ENCODE data around the gene CTDSP2.
"Not testable (repeated sequence)": the region's sequence is repeated elsewhere in the genome, so short reads cannot be mapped to it uniquely, and the experiment has no call there.

The CTDSP2 gene

DNA sequence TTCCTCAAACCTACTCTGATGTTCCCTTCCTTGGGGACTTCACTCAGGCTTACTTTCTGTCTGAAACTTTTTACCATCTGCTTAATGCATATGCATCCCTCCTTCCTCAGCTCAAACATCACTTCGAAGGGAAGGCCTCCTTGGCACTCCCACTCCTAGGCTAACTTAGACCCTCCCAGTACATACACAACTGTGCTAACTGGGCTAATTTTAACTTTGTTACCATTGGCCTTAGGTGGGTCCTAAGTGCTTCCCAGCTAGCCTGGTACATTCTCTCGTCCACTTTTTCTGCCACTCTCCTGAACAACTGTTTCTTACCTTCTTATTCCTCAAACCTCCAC lies 70.3 kb downstream of the CTDSP2 start:
- Histone ChIP-seq H3K27me3 (ENCODE audit: insufficient read depth, insufficient read length) (no peaks in the 10 kb centered on the region), H3K4me3 (ENCODE audit: insufficient read length, low read depth) (no peak overlapping the region)
- no peak for TF ChIP-seq SUZ12 (IDR thresholded peaks at IDR 0.05; ENCODE audit: extremely low read depth, insufficient read depth, insufficient read length)
- no peak for TF ChIP-seq YY1 (IDR thresholded peaks at IDR 0.05; ENCODE audit: insufficient read depth, insufficient read length)
- TF ChIP-seq ZNF274 (IDR thresholded peaks at IDR 0.05; ENCODE audit: low read depth, low read length): no peak

DNA sequence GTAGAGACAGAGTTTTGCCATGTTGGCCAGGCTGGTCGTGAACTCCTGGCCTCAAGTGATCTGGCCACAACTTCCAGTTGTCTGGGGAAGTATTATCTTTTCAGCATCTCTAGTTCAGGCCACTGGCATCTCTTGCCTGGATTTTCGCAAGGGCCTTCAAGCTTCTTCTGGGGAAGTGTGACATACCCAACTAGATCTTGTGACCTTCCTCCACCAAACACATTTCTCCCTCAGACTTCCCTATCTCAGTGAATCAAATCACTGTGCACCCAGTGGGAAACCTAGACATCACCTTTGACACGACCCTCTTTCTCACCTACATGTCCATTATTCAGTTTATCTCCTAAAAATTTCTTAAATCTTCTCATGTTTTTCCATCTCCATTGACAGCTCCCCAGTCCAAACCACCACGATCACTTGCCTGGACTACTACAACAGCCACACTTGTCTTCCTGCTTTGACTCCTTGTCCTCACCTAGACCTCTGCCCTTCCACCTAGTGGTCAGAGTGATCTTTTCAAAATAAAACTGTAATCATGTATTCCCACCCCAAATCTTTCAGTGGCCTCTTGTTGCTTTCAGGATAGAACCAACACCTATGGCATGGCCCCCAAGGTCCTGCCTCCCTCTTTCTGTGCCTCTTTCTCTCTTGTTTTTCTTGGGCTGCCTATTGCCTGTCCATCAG lies 70.8 kb downstream of the CTDSP2 start:
- H3K27me3 ChIP-seq (ENCODE audit: insufficient read depth, insufficient read length): no peaks in the 10 kb centered on the region
- peaks cover 16% of the 10 kb centered on the region for H3K36me3 ChIP-seq (ENCODE audit: insufficient read depth, insufficient read length, low read length)
- no peak for DNase-seq (ENCODE audit: low read depth, low spot score)
- no peak for TF ChIP-seq SUZ12 (IDR thresholded peaks at IDR 0.05; ENCODE audit: extremely low read depth, insufficient read depth, insufficient read length)
- TF ChIP-seq ZNF274 (IDR thresholded peaks at IDR 0.05; ENCODE audit: low read depth, low read length): no peak
- H3K9me3 ChIP-seq (ENCODE audit: insufficient read depth, low read length): no peaks in the 10 kb centered on the region
- no peaks in the 10 kb centered on the region for H3K4me1 ChIP-seq (ENCODE audit: insufficient read depth, insufficient read length)
- H3K4me3 ChIP-seq (ENCODE audit: insufficient read length, low read depth): no peak overlapping the region
- no peak overlapping the region for H3K9ac ChIP-seq (ENCODE audit: insufficient read length, low read depth)

More for the DNA sequence above, 70.3 kb downstream of the CTDSP2 start:
- H3K36me3 ChIP-seq (ENCODE audit: insufficient read depth, insufficient read length, low read length): peaks cover 13% of the 10 kb centered on the region
- no peak for DNase-seq (ENCODE audit: low read depth, low spot score)
- no peaks in the 10 kb centered on the region for H3K9me3 ChIP-seq (ENCODE audit: insufficient read depth, low read length)
- no peaks in the 10 kb centered on the region for H3K4me1 ChIP-seq (ENCODE audit: insufficient read depth, insufficient read length)
- no peak overlapping the region for H3K9ac ChIP-seq (ENCODE audit: insufficient read length, low read depth)

DNA sequence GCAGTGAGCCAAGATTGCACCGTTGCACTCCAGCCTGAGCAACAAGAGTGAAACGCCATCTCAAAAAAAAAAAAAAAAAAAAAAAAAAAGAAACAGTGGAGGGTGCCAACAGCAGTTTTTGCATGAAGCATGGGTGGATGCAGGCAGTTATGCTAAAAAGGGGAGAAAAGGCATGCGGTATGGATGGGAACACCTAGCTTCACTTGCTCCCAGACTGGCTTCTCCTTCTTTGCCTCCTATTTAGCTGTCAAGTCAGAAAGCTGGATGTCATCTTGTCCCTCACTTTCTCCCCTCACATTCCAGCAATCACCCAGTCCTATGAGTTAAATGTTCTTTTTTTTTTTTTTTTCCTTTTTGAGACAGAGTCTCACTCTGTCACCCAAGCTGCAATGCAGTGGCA lies 71.5 kb downstream of the CTDSP2 start:
- H3K9me3 ChIP-seq (ENCODE audit: insufficient read depth, low read length): no peaks in the 10 kb centered on the region
- no peak for TF ChIP-seq ZNF274 (IDR thresholded peaks at IDR 0.05; ENCODE audit: low read depth, low read length)
- no peak for TF ChIP-seq YY1 (IDR thresholded peaks at IDR 0.05; ENCODE audit: insufficient read depth, insufficient read length)
- no peak for TF ChIP-seq SUZ12 (IDR thresholded peaks at IDR 0.05; ENCODE audit: extremely low read depth, insufficient read depth, insufficient read length)
- no peaks in the 10 kb centered on the region for H3K4me1 ChIP-seq (ENCODE audit: insufficient read depth, insufficient read length)
- DNase-seq (ENCODE audit: low read depth, low spot score): no peak
- no peak overlapping the region for H3K9ac ChIP-seq (ENCODE audit: insufficient read length, low read depth)
- H3K36me3 ChIP-seq (ENCODE audit: insufficient read depth, insufficient read length, low read length): peaks cover 16% of the 10 kb centered on the region
- no peak overlapping the region for H3K4me3 ChIP-seq (ENCODE audit: insufficient read length, low read depth)
- H3K27me3 ChIP-seq (ENCODE audit: insufficient read depth, insufficient read length): no peaks in the 10 kb centered on the region

DNA sequence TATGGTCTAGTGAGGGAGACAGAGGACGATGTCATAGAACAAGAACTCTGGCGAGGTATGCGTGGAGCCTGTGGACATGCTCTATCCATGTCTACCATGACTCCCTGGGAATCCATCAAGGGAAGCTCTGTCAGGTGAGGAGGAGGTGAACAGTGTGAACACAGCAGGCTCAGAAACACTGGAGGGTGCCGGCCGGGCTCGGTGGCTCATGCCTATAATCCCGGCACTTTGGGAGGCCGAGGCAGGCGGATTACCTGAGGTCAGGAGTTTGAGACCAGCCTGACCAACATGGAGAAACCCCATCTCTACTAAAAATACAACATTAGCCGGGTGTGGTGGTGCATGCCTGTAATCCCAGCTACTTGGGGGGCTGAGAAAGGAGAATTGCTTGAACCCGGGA lies 71.9 kb downstream of the CTDSP2 start:
- peaks cover 20% of the 10 kb centered on the region for H3K36me3 ChIP-seq (ENCODE audit: insufficient read depth, insufficient read length, low read length)
- not testable (repeated sequence) for DNase-seq (ENCODE audit: low read depth, low spot score); H3K4me3 ChIP-seq (ENCODE audit: insufficient read length, low read depth)

DNA sequence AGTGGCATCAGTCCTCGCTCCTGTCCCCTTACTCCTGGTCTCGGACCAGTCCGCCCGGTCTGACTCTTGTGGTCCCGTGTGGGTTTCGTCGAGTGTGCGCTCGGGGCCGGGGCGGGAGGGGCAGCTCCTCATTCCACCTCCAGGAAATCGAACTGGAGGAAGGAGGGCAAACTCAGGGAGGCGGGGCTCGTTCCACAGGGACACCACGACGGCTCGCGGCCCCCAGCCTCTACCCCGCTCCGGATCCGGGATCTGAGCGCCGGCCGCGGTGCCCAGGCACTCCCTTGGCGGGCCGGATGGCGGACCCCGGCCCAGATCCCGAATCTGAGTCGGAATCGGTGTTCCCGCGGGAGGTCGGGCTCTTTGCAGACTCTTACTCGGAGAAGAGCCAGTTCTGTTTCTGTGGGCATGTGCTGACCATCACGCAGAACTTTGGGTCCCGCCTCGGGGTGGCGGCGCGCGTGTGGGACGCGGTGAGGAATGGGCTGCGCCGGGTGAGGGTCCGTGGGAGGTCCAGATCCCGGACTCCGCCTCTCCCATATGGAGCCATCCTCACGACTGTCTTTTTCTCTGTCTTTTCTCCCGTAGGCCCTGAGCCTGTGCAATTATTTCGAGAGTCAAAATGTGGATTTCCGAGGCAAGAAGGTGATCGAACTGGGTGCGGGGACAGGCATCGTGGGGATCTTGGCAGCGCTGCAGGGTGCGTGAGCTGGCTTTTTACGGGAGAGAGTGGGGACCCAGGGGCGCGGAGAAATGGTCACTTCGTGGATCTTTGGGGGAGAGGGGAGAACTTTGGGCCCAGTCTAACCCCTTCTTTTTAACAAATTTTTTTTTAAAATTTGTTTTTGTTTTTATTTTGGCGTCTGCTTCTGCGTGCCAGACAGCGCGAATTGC lies 73.9 kb downstream of the CTDSP2 start, which contains the start of gene EEF1AKMT3:
Gene EEF1AKMT3, plus strand, starts transcription at position 186 of the 894 bp plus-strand sequence. Its CDS starts 111 bp downstream, at position 297.
- DNase-seq (ENCODE audit: low read depth, low spot score): no peak
- TF ChIP-seq SUZ12 (IDR thresholded peaks at IDR 0.05; ENCODE audit: extremely low read depth, insufficient read depth, insufficient read length): no peak
- no peak for TF ChIP-seq YY1 (IDR thresholded peaks at IDR 0.05; ENCODE audit: insufficient read depth, insufficient read length)
- no peak for TF ChIP-seq ZNF274 (IDR thresholded peaks at IDR 0.05; ENCODE audit: low read depth, low read length)
- Histone ChIP-seq H3K9ac (ENCODE audit: insufficient read length, low read depth) (peak within 1 kb of the TSS; percentile 95), H3K36me3 (ENCODE audit: insufficient read depth, insufficient read length, low read length) (peaks cover 40% of the 10 kb centered on the region), H3K4me3 (ENCODE audit: insufficient read length, low read depth) (peak within 1 kb of the TSS; percentile 94), H3K9me3 (ENCODE audit: insufficient read depth, low read length) (no peaks in the 10 kb centered on the region), H3K27me3 (ENCODE audit: insufficient read depth, insufficient read length) (no peaks in the 10 kb centered on the region), H3K4me1 (ENCODE audit: insufficient read depth, insufficient read length) (no peaks in the 10 kb centered on the region)

More for the DNA sequence above, 71.9 kb downstream of the CTDSP2 start:
- H3K27me3 ChIP-seq (ENCODE audit: insufficient read depth, insufficient read length); H3K9ac ChIP-seq (ENCODE audit: insufficient read length, low read depth); H3K9me3 ChIP-seq (ENCODE audit: insufficient read depth, low read length); H3K4me1 ChIP-seq (ENCODE audit: insufficient read depth, insufficient read length): not testable (repeated sequence)

DNA sequence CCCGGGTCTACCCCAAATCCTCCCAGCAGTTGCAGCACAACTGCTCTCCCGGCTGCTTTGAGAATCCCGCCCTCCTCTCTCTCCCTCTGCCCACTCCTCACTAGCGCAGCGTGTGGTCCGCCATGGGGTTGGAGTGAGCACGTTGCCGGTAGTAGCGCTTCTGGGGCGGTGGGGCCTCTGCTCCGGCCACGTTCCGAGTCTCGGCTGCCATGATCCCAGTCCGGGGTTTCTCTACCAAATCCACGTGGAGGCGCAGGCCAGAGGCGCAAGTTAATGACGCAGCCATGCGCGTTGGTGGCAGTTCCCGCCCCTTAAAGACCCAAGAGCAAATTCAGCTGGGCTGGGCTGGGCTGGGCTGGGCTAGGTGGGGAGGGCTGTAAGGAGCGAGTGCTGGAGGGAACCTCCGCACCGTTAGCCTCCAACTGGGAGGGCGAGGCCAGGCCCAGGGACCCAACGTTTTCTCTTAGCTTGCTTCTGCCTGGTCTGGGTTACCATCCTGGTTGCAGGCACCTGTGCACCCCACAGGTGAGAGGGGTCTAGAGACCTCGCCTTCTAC lies 74.6 kb downstream of the CTDSP2 start, which contains the start of gene METTL1:
Gene METTL1, minus strand, starts transcription at position 233 of the 556 bp plus-strand sequence. Its CDS starts 22 bp downstream, at position 211.
- Histone ChIP-seq H3K9ac (ENCODE audit: insufficient read length, low read depth) (peak within 1 kb of the TSS; percentile 95), H3K36me3 (ENCODE audit: insufficient read depth, insufficient read length, low read length) (peaks cover 44% of the 10 kb centered on the region), H3K9me3 (ENCODE audit: insufficient read depth, low read length) (no peaks in the 10 kb centered on the region), H3K27me3 (ENCODE audit: insufficient read depth, insufficient read length) (no peaks in the 10 kb centered on the region), H3K4me1 (ENCODE audit: insufficient read depth, insufficient read length) (peaks cover under 1% of the 10 kb centered on the region), H3K4me3 (ENCODE audit: insufficient read length, low read depth) (peak within 1 kb of the TSS; percentile 94)
- TF ChIP-seq ZNF274 (IDR thresholded peaks at IDR 0.05; ENCODE audit: low read depth, low read length) (no peak), YY1 (IDR thresholded peaks at IDR 0.05; ENCODE audit: insufficient read depth, insufficient read length) (peak; percentile 68), SUZ12 (IDR thresholded peaks at IDR 0.05; ENCODE audit: extremely low read depth, insufficient read depth, insufficient read length) (no peak)
- DNase-seq (ENCODE audit: low read depth, low spot score): peak; percentile 97

All from NT2/D1 (cell line).